ENCODE data around the gene GPN2.
A peak's percentile ranks its signal among the peaks of the same experiment; 100 is the strongest.

Gene GPN2

DNA sequence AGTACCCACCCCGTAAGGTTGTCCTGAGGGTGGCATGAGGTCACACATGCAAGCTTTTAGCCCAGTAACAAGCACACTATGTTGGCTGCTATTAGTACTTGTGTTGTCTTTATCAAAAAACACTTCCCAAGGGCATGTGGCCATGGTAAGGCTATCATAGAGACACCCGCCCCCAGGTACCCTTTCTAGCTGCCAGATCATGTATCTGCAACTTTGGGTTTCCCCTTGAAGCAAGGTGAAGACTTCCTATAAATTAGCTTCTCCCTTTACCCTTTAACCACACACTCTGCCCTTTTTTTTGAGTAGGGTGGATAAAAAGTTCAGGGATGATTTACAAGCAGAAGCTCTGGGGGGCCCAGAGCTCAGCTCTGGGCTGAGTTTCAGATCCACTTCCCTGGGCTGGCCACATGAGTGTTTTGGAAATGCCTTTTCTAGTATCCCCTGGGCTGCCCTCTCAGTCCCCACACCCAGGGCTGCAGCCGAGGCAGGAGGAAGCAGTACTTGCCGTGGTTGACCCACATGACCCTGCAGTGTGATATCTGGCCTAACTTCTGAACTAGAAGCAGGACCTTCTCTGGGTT, 61.6 kb downstream of the GPN2 start:
- no peak for TF ChIP-seq CTCF (IDR thresholded peaks at IDR 0.05; ENCODE audit: extremely low read depth, insufficient read depth, missing control alignments)
- in situ Hi-C loops (cut with MboI; ENCODE audit: low pct_unique_long_range_greater_than_20kb, low sequenced_read_pairs, unreplicated experiment), result no loop called here
- DNase-seq (ENCODE audit: low spot score), result no peak

DNA sequence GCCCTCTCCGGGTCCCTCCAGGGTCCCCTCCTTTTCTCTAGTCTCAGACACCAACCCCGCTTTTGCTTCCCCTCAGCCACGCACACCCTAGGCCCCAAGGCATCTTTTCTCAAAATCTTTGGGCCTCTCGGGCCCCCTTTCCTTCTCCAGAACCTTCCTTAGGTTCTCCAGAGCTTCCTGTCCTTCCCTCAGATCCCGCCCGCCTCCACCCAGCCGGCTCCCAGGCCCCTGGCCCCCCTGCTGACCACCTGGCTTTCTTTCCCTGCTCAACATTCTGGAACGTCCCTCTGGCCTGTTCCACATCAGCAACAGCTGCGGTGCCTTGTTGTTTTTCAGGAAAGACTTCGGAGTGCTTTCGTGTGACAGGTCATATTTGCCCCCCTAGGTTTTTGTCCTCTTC, 62.4 kb downstream of the GPN2 start:
- in situ Hi-C loops (cut with MboI; ENCODE audit: low pct_unique_long_range_greater_than_20kb, low sequenced_read_pairs, unreplicated experiment), result no loop called here
- DNase-seq (ENCODE audit: low spot score), result no peak
- TF ChIP-seq CTCF (IDR thresholded peaks at IDR 0.05; ENCODE audit: extremely low read depth, insufficient read depth, missing control alignments), result no peak

GRCh38 chr1:26827106-26827604, 62.9 kb downstream of the GPN2 start:
- in situ Hi-C loops (cut with MboI; ENCODE audit: low pct_unique_long_range_greater_than_20kb, low sequenced_read_pairs, unreplicated experiment), result no loop called here
- no peak for TF ChIP-seq CTCF (IDR thresholded peaks at IDR 0.05; ENCODE audit: extremely low read depth, insufficient read depth, missing control alignments)
- DNase-seq (ENCODE audit: low spot score), result no peak

- TF ChIP-seq CTCF (IDR thresholded peaks at IDR 0.05; ENCODE audit: extremely low read depth, insufficient read depth, missing control alignments), result peak; percentile 73
- in situ Hi-C loops (cut with MboI; ENCODE audit: low pct_unique_long_range_greater_than_20kb, low sequenced_read_pairs, unreplicated experiment), result no loop called here
- peak; percentile 92 for DNase-seq (ENCODE audit: low spot score)
These were observed 63.6 kb downstream of the GPN2 start, which contains the start of gene ZDHHC18 for GRCh38 chr1:26826261-26827105. ZDHHC18 (plus strand) TSS chr1:26826688; CDS start chr1:26826805, 117 bp downstream.
